Measurements from ENCODE around the gene PPM1L.

PPM1L gene

GRCh38 chr3:160780245-160780644 lies 24.2 kb downstream of the PPM1L start:
- no peak overlapping the region for H3K27ac ChIP-seq (ENCODE audit: low read depth, low read length)
- H3K4me1 ChIP-seq (ENCODE audit: control insufficient read depth in 1 of 2, insufficient read depth in 2 of 2, low read length in 2 of 2) = no peaks in the 10 kb centered on the region
- H3K9ac ChIP-seq (ENCODE audit: low read depth in 1 of 2, low read length in 2 of 2) = no peak overlapping the region

GRCh38 chr3:160781402-160781801 lies 25.4 kb downstream of the PPM1L start:
- no peak overlapping the region for H3K27ac ChIP-seq (ENCODE audit: low read depth, low read length)
- no peaks in the 10 kb centered on the region for H3K27me3 ChIP-seq (ENCODE audit: control insufficient read depth in 1 of 2, insufficient read depth in 2 of 2, low read length in 2 of 2)
- no peaks in the 10 kb centered on the region for H3K4me1 ChIP-seq (ENCODE audit: control insufficient read depth in 1 of 2, insufficient read depth in 2 of 2, low read length in 2 of 2)
- H3K9me3 ChIP-seq (ENCODE audit: control insufficient read depth in 1 of 2, low read length in 2 of 2) = no peaks in the 10 kb centered on the region
- no peaks in the 10 kb centered on the region for H3K36me3 ChIP-seq (ENCODE audit: control insufficient read depth in 1 of 2, insufficient read depth in 2 of 2, low read length in 2 of 2)
- no peak overlapping the region for H3K9ac ChIP-seq (ENCODE audit: low read depth in 1 of 2, low read length in 2 of 2)
- no peak overlapping the region for H3K4me3 ChIP-seq (ENCODE audit: low read depth in 1 of 2, low read length in 2 of 2)

More at GRCh38 chr3:160780245-160780644, 24.2 kb downstream of the PPM1L start:
- Histone ChIP-seq H3K27me3 (ENCODE audit: control insufficient read depth in 1 of 2, insufficient read depth in 2 of 2, low read length in 2 of 2) (no peaks in the 10 kb centered on the region), H3K4me3 (ENCODE audit: low read depth in 1 of 2, low read length in 2 of 2) (no peak overlapping the region), H3K36me3 (ENCODE audit: control insufficient read depth in 1 of 2, insufficient read depth in 2 of 2, low read length in 2 of 2) (no peaks in the 10 kb centered on the region), H3K9me3 (ENCODE audit: control insufficient read depth in 1 of 2, low read length in 2 of 2) (no peaks in the 10 kb centered on the region)

DNA sequence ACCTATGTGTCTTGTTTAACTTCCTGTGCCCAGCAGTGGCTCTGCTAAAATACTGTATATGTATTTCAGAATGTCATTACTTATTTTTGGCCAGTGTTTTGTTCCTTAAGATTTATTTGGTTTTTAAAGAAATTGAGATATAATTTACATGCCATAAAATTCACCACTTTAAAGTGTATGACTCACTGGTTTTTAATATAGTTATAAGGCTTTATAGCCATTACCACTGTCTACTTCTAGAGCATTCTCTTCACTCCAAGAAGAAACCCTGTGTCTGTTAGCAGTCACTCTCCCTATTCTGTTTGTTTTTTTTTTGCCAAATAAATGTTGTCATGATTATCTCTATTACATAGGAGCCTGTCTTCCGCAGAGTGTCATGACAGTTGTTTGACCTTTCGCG lies 25.8 kb downstream of the PPM1L start:
- Histone ChIP-seq H3K9me3 (ENCODE audit: control insufficient read depth in 1 of 2, low read length in 2 of 2) (peaks cover 0 to 3% of the 10 kb centered on the region in 2 donors), H3K9ac (ENCODE audit: low read depth in 1 of 2, low read length in 2 of 2) (no peak overlapping the region), H3K36me3 (ENCODE audit: control insufficient read depth in 1 of 2, insufficient read depth in 2 of 2, low read length in 2 of 2) (no peaks in the 10 kb centered on the region), H3K27ac (ENCODE audit: low read depth, low read length) (no peak overlapping the region), H3K4me1 (ENCODE audit: control insufficient read depth in 1 of 2, insufficient read depth in 2 of 2, low read length in 2 of 2) (no peaks in the 10 kb centered on the region), H3K27me3 (ENCODE audit: control insufficient read depth in 1 of 2, insufficient read depth in 2 of 2, low read length in 2 of 2) (no peaks in the 10 kb centered on the region), H3K4me3 (ENCODE audit: low read depth in 1 of 2, low read length in 2 of 2) (no peak overlapping the region)

- Histone ChIP-seq H3K4me3 (ENCODE audit: low read depth in 1 of 2, low read length in 2 of 2) (no peak overlapping the region), H3K36me3 (ENCODE audit: control insufficient read depth in 1 of 2, insufficient read depth in 2 of 2, low read length in 2 of 2) (no peaks in the 10 kb centered on the region), H3K4me1 (ENCODE audit: control insufficient read depth in 1 of 2, insufficient read depth in 2 of 2, low read length in 2 of 2) (no peaks in the 10 kb centered on the region), H3K9ac (ENCODE audit: low read depth in 1 of 2, low read length in 2 of 2) (no peak overlapping the region), H3K27ac (ENCODE audit: low read depth, low read length) (no peak overlapping the region), H3K27me3 (ENCODE audit: control insufficient read depth in 1 of 2, insufficient read depth in 2 of 2, low read length in 2 of 2) (no peaks in the 10 kb centered on the region), H3K9me3 (ENCODE audit: control insufficient read depth in 1 of 2, low read length in 2 of 2) (peaks cover 0 to 3% of the 10 kb centered on the region in 2 donors)
Measured at GRCh38 chr3:160784853-160785252, 28.8 kb downstream of the PPM1L start.

DNA sequence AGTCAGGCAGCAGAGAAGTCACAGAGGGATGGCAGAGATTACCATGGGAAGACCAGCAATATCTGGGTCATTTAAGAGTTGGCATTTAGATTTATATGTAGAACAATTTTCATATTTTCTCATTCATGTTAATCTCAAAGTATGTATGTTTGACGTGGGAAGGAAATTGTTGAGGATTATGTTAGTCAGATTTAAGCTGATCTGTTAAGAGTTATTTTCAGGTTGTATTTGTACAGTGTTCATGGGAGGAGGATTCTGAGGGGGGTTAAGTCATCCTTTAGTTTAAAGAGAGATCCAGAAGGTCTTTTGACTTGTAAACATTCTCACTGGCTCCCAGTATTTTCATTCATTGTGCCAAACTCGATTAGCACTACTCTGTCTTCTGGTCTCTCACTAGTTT lies 34.7 kb downstream of the PPM1L start:
- Histone ChIP-seq H3K27ac (ENCODE audit: low read depth, low read length) (no peak overlapping the region), H3K4me3 (ENCODE audit: low read depth in 1 of 2, low read length in 2 of 2) (no peak overlapping the region), H3K9me3 (ENCODE audit: control insufficient read depth in 1 of 2, low read length in 2 of 2) (peaks cover 0 to 3% of the 10 kb centered on the region in 2 donors), H3K27me3 (ENCODE audit: control insufficient read depth in 1 of 2, insufficient read depth in 2 of 2, low read length in 2 of 2) (no peaks in the 10 kb centered on the region), H3K4me1 (ENCODE audit: control insufficient read depth in 1 of 2, insufficient read depth in 2 of 2, low read length in 2 of 2) (no peaks in the 10 kb centered on the region), H3K36me3 (ENCODE audit: control insufficient read depth in 1 of 2, insufficient read depth in 2 of 2, low read length in 2 of 2) (no peaks in the 10 kb centered on the region), H3K9ac (ENCODE audit: low read depth in 1 of 2, low read length in 2 of 2) (no peak overlapping the region)

DNA sequence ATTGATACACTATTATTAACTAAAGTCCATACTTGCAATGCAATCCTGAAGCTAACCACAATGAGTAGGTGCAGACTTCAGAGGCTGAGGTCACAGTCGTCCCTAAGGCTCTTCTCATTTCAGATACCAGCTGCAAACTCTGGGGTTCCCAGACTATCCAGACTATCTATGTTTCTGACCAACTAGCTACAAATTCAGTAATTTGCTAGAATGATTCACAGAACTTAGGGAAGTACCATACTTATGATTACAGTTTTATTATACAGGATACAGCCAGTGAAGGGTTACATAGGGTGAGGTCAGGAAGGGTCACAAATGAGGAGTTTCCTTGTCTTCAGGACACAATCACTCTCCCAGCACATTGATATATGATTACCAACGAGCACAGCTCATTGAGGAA lies 36.5 kb downstream of the PPM1L start:
- Histone ChIP-seq H3K4me3 (ENCODE audit: low read depth in 1 of 2, low read length in 2 of 2) (no peak overlapping the region), H3K9me3 (ENCODE audit: control insufficient read depth in 1 of 2, low read length in 2 of 2) (no peaks in the 10 kb centered on the region), H3K36me3 (ENCODE audit: control insufficient read depth in 1 of 2, insufficient read depth in 2 of 2, low read length in 2 of 2) (no peaks in the 10 kb centered on the region), H3K27me3 (ENCODE audit: control insufficient read depth in 1 of 2, insufficient read depth in 2 of 2, low read length in 2 of 2) (no peaks in the 10 kb centered on the region), H3K27ac (ENCODE audit: low read depth, low read length) (no peak overlapping the region), H3K4me1 (ENCODE audit: control insufficient read depth in 1 of 2, insufficient read depth in 2 of 2, low read length in 2 of 2) (no peaks in the 10 kb centered on the region), H3K9ac (ENCODE audit: low read depth in 1 of 2, low read length in 2 of 2) (no peak overlapping the region)

DNA sequence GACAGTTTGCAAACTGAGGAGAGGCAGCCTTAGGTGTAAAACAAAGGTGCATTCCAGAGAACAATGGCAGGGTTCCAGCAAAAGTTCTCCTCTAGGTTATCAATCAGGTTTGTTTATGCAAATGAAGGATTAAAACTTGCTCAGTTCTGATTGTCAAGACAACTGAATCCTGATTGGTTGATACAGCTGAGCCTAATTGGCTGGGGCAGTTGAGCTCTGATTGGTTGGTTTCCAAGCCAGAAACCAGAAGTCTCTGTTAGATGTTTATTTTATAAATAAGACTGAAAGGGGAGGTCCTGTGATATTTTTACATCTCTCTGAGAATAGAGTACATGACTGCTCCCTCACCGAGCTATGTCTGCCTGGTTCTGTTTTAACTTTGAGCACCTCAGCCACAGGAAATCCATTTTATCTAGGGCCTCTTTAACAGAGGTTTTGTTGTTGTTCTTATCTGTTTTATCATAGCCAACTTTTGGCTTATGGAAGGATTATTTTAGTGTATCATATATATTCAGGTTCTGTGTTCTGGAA lies 37.8 kb downstream of the PPM1L start:
- no peak overlapping the region for H3K27ac ChIP-seq (ENCODE audit: low read depth, low read length)

DNA sequence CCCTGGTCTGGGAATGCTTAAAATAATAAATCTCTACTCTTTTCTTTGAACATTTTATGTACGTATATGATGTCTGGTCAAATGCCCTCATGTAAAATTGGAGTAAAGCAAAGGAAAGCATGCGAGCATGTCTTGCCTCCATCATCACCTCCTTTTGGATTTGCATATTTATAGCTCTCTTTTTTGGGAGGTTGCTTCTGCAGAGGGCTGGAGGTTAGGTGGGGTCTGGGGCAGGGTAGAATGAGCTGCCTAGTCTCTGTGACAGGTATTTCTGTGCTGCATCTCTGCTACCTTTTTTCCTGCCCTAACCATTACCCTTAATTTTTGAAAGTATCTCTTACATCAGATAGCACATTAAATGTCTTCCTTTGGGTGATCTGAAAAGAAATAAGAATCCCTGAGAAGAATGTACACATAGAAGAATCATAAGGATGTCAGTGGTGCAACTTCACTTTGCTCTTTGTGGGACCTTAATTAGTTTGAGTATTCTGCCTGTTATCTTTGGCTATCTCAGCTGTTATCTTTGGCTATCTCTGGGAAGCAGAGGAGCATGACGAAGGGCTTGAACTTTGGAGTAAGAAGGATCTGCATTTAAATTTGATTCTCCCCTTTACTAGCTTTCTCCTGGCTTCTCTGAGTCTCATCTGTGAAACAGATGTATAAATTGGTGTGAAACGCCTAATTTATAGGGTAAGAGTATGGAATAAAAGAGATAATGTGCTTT lies 40.2 kb downstream of the PPM1L start:
- Histone ChIP-seq H3K9me3 (ENCODE audit: control insufficient read depth in 1 of 2, low read length in 2 of 2) (no peaks in the 10 kb centered on the region), H3K4me3 (ENCODE audit: low read depth in 1 of 2, low read length in 2 of 2) (no peak overlapping the region), H3K9ac (ENCODE audit: low read depth in 1 of 2, low read length in 2 of 2) (no peak overlapping the region), H3K27me3 (ENCODE audit: control insufficient read depth in 1 of 2, insufficient read depth in 2 of 2, low read length in 2 of 2) (no peaks in the 10 kb centered on the region), H3K4me1 (ENCODE audit: control insufficient read depth in 1 of 2, insufficient read depth in 2 of 2, low read length in 2 of 2) (no peaks in the 10 kb centered on the region), H3K27ac (ENCODE audit: low read depth, low read length) (no peak overlapping the region), H3K36me3 (ENCODE audit: control insufficient read depth in 1 of 2, insufficient read depth in 2 of 2, low read length in 2 of 2) (no peaks in the 10 kb centered on the region)

More for the DNA sequence above, 37.8 kb downstream of the PPM1L start:
- H3K9me3 ChIP-seq (ENCODE audit: control insufficient read depth in 1 of 2, low read length in 2 of 2) = no peaks in the 10 kb centered on the region
- H3K9ac ChIP-seq (ENCODE audit: low read depth in 1 of 2, low read length in 2 of 2) = no peak overlapping the region
- no peaks in the 10 kb centered on the region for H3K4me1 ChIP-seq (ENCODE audit: control insufficient read depth in 1 of 2, insufficient read depth in 2 of 2, low read length in 2 of 2)
- H3K27me3 ChIP-seq (ENCODE audit: control insufficient read depth in 1 of 2, insufficient read depth in 2 of 2, low read length in 2 of 2) = no peaks in the 10 kb centered on the region
- H3K36me3 ChIP-seq (ENCODE audit: control insufficient read depth in 1 of 2, insufficient read depth in 2 of 2, low read length in 2 of 2) = no peaks in the 10 kb centered on the region
- no peak overlapping the region for H3K4me3 ChIP-seq (ENCODE audit: low read depth in 1 of 2, low read length in 2 of 2)

GRCh38 chr3:160796813-160797164 lies 40.8 kb downstream of the PPM1L start:
- H3K4me3 ChIP-seq (ENCODE audit: low read depth in 1 of 2, low read length in 2 of 2) = no peak overlapping the region
- no peaks in the 10 kb centered on the region for H3K4me1 ChIP-seq (ENCODE audit: control insufficient read depth in 1 of 2, insufficient read depth in 2 of 2, low read length in 2 of 2)
- no peak overlapping the region for H3K9ac ChIP-seq (ENCODE audit: low read depth in 1 of 2, low read length in 2 of 2)

GRCh38 chr3:160797356-160797755 lies 41.3 kb downstream of the PPM1L start:
- Histone ChIP-seq H3K9me3 (ENCODE audit: control insufficient read depth in 1 of 2, low read length in 2 of 2) (no peaks in the 10 kb centered on the region), H3K4me1 (ENCODE audit: control insufficient read depth in 1 of 2, insufficient read depth in 2 of 2, low read length in 2 of 2) (no peaks in the 10 kb centered on the region), H3K36me3 (ENCODE audit: control insufficient read depth in 1 of 2, insufficient read depth in 2 of 2, low read length in 2 of 2) (no peaks in the 10 kb centered on the region), H3K27me3 (ENCODE audit: control insufficient read depth in 1 of 2, insufficient read depth in 2 of 2, low read length in 2 of 2) (no peaks in the 10 kb centered on the region), H3K9ac (ENCODE audit: low read depth in 1 of 2, low read length in 2 of 2) (no peak overlapping the region), H3K27ac (ENCODE audit: low read depth, low read length) (no peak overlapping the region), H3K4me3 (ENCODE audit: low read depth in 1 of 2, low read length in 2 of 2) (no peak overlapping the region)

More at GRCh38 chr3:160796813-160797164, 40.8 kb downstream of the PPM1L start:
- H3K9me3 ChIP-seq (ENCODE audit: control insufficient read depth in 1 of 2, low read length in 2 of 2) = no peaks in the 10 kb centered on the region
- no peaks in the 10 kb centered on the region for H3K27me3 ChIP-seq (ENCODE audit: control insufficient read depth in 1 of 2, insufficient read depth in 2 of 2, low read length in 2 of 2)
- no peak overlapping the region for H3K27ac ChIP-seq (ENCODE audit: low read depth, low read length)
- no peaks in the 10 kb centered on the region for H3K36me3 ChIP-seq (ENCODE audit: control insufficient read depth in 1 of 2, insufficient read depth in 2 of 2, low read length in 2 of 2)
